K562 (cell line): ENCODE measurements around the gene DUS3L. TPM values are rescaled to one million over a fixed set of nuclear protein-coding genes. Genes with fewer than 3 reads are reported as not detected.

Source experiments
- MTF1 ChIP-seq: fragments of 250-450 bp; sonication (Bioruptor Pico); IDR thresholded peaks from 2 replicates; pipeline ENCODE4 v1.9.0; 2021; ENCODE audit warnings: moderate library complexity, mild to moderate bottlenecking, inconsistent platforms, borderline replicate concordance
- polyA plus RNA-seq, 8 experiments: library from polyadenylated mRNA; depleted of rRNA in 4 of 8; stranded (reverse) in 5 of 8; unstranded in 3 of 8; fragments of >200 nt; fragmentation: Nextera tagmentation in 2 of 8; fragmentation: Illumina TruSeq in 1 of 8; extraction: Ambion mirVana in 2 of 8; extraction: Trizol in 1 of 8; gene quantifications; 2 replicates each; pipeline versions ENCODE4 v1.2.1 to v1.2.3, GENCODE V29; 2011 to 2014; ENCODE audit warnings: inconsistent platforms in 1 of 8, missing spikeins in 1 of 8
- total RNA-seq, 7 experiments: library from RNA; depleted of rRNA in 6 of 7; stranded (reverse); fragments of >200 nt in 6 of 7; fragmentation: Illumina TruSeq in 2 of 7; extraction: Trizol in 2 of 7; gene quantifications; 2 replicates each; pipeline versions ENCODE4 v1.2.1 to v1.2.3, GENCODE V29; 2011 to 2021; ENCODE audit warnings: low replicate concordance in 1 of 7
- TF ChIP-seq, protein P1 (sequence below): sonication (generic); formaldehyde crosslinking; IDR thresholded peaks from 2 replicates; pipeline ENCODE4 v1.9.0; 2022; ENCODE audit warnings: mild to moderate bottlenecking, missing genetic modification reagents
- TF ChIP-seq, protein P2 (sequence below): fragments of 250-450 bp; sonication (Bioruptor Pico); IDR thresholded peaks from 2 replicates; pipeline ENCODE4 v1.4.0; 2020
- TF ChIP-seq, protein P3 (sequence below): IDR thresholded peaks from 2 replicates; pipeline ENCODE4 v1.6.1; 2012; ENCODE audit warnings: low read depth, low read length, improper control_type of control experiment, borderline replicate concordance
- TF ChIP-seq, protein P4 (sequence below), 2 experiments: IDR thresholded peaks in 1 of 2; conservative IDR thresholded peaks in 1 of 2; 2 replicates each; pipeline ENCODE4 v1.6.1; 2016; ENCODE audit warnings: low read depth in 2 of 2, mild to moderate bottlenecking in 1 of 2, missing compliant biosample characterization in 1 of 2, missing genetic modification characterization in 1 of 2, moderate library complexity in 1 of 2

Gene DUS3L
- total and polyA plus RNA-seq, 9 of the 15 experiments (the other 6 are each of a cell fraction or from before 2014, with no cell fraction given), result 1.7 to 102 (median 77.5) TPM

- TF ChIP-seq, protein P1, sequence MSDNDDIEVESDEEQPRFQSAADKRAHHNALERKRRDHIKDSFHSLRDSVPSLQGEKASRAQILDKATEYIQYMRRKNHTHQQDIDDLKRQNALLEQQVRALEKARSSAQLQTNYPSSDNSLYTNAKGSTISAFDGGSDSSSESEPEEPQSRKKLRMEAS (CRISPR knock-in tag), result peak; percentile 73
- TF ChIP-seq, protein P2, sequence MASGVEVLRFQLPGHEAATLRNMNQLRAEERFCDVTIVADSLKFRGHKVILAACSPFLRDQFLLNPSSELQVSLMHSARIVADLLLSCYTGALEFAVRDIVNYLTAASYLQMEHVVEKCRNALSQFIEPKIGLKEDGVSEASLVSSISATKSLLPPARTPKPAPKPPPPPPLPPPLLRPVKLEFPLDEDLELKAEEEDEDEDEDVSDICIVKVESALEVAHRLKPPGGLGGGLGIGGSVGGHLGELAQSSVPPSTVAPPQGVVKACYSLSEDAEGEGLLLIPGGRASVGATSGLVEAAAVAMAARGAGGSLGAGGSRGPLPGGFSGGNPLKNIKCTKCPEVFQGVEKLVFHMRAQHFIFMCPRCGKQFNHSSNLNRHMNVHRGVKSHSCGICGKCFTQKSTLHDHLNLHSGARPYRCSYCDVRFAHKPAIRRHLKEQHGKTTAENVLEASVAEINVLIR (CRISPR knock-in tag), result no peak
- TF ChIP-seq, protein P3, sequence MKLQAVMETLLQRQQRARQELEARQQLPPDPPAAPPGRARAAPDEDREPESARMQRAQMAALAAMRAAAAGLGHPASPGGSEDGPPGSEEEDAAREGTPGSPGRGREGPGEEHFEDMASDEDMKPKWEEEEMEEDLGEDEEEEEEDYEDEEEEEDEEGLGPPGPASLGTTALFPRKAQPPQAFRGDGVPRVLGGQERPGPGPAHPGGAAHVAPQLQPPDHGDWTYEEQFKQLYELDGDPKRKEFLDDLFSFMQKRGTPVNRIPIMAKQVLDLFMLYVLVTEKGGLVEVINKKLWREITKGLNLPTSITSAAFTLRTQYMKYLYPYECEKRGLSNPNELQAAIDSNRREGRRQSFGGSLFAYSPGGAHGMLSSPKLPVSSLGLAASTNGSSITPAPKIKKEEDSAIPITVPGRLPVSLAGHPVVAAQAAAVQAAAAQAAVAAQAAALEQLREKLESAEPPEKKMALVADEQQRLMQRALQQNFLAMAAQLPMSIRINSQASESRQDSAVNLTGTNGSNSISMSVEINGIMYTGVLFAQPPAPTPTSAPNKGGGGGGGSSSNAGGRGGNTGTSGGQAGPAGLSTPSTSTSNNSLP, result no peak
- TF ChIP-seq MTF1, result no peak
- TF ChIP-seq, protein P4, sequence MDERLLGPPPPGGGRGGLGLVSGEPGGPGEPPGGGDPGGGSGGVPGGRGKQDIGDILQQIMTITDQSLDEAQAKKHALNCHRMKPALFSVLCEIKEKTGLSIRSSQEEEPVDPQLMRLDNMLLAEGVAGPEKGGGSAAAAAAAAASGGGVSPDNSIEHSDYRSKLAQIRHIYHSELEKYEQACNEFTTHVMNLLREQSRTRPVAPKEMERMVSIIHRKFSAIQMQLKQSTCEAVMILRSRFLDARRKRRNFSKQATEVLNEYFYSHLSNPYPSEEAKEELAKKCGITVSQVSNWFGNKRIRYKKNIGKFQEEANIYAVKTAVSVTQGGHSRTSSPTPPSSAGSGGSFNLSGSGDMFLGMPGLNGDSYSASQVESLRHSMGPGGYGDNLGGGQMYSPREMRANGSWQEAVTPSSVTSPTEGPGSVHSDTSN (CRISPR knock-in tag; IDR thresholded peaks at IDR 0.05; ENCODE audit: low read depth), result no peak
- TF ChIP-seq, protein P4 (tag; conservative IDR thresholded peaks at IDR 0.05; ENCODE audit: low read depth), result peak; percentile 77
These were observed 11.0 kb upstream of the DUS3L start (continued) for GRCh38 chr19:5801796-5802619.
